Upper lobe of left lung (tissue), 4 donors: ENCODE data around the gene LONP2.

Source experiments
- EP300 ChIP-seq, 4 donors: sonication (generic); formaldehyde crosslinking; IDR thresholded peaks; one replicate each; pipeline ENCODE4 v1.5.1; 2017; ENCODE audit warnings: antibody characterized with exemption in 4 of 4, control low read depth in 2 of 4
- POLR2A ChIP-seq, 4 donors: fragments of 450-650 bp; IDR thresholded peaks; one replicate each; pipeline ENCODE4 v1.5.1; 2016 to 2017; ENCODE audit warnings: antibody characterized with exemption in 4 of 4, mild to moderate bottlenecking in 2 of 4
- POLR2AphosphoS5 ChIP-seq, 2 donors: sonication (generic); formaldehyde crosslinking; IDR thresholded peaks; one replicate each; pipeline ENCODE4 v1.5.1; 2017; ENCODE audit warnings: antibody characterized with exemption in 2 of 2

GRCh38 chr16:48274476-48274875 is 30.4 kb downstream of the LONP2 start:
- TF ChIP-seq EP300 (IDR thresholded peaks at IDR 0.05) (no peak), POLR2AphosphoS5 (IDR thresholded peaks at IDR 0.05) (no peak), POLR2A (IDR thresholded peaks at IDR 0.05) (no peak)
